SK-N-MC (cell line): Measurements from ENCODE around the gene TENT5C.

Experiments used
- EZH2 ChIP-seq: fragments of 200-600 bp; sonication (generic); IDR thresholded peaks from one replicate; pipeline ENCODE4 v1.6.1; 2017; ENCODE audit warnings: antibody characterized with exemption
- POLR2AphosphoS5 ChIP-seq: IDR thresholded peaks from 2 replicates; pipeline ENCODE4 v1.6.1; 2012; ENCODE audit warnings: mild to moderate bottlenecking, low read depth, low read length, borderline replicate concordance

GRCh38 chr1:117599286-117600221, 6.3 kb upstream of the TENT5C start:
- TF ChIP-seq POLR2AphosphoS5: no peak
- no peak for TF ChIP-seq EZH2
